ENCODE data around the gene XXYLT1. TPM values are rescaled to one million over a fixed set of nuclear protein-coding genes. Genes with fewer than 3 reads are reported as not detected.

Gene XXYLT1
- total RNA-seq, 1 donor from 2014 or later: 25.4 TPM

- Mint-ChIP-seq H3K4me3 (ENCODE audit: low read depth) (no peak overlapping the region), H3K27ac (no peak overlapping the region)
These were observed 131.1 kb downstream of the XXYLT1 start for GRCh38 chr3:195139876-195140240.

GRCh38 chr3:195139091-195139875, 131.7 kb downstream of the XXYLT1 start:
- no peak for DNase-seq (ENCODE audit: low spot score, unreplicated experiment)
- Mint-ChIP-seq H3K9me3 (ENCODE audit: low read depth) (peaks cover 9% of the 10 kb centered on the region), H3K27me3 (no peaks in the 10 kb centered on the region), H3K4me1 (ENCODE audit: low read depth) (peaks cover 2% of the 10 kb centered on the region), H3K36me3 (ENCODE audit: insufficient read depth) (peaks cover 8% of the 10 kb centered on the region), H3K4me3 (ENCODE audit: low read depth) (no peak overlapping the region), H3K27ac (no peak overlapping the region)
- TF ChIP-seq CTCF (IDR thresholded peaks at IDR 0.05; ENCODE audit: unreplicated experiment): no peak

More at GRCh38 chr3:195139876-195140240, 131.1 kb downstream of the XXYLT1 start:
- Mint-ChIP-seq H3K36me3 (ENCODE audit: insufficient read depth) (peaks cover 8% of the 10 kb centered on the region), H3K9me3 (ENCODE audit: low read depth) (peaks cover 9% of the 10 kb centered on the region), H3K27me3 (no peaks in the 10 kb centered on the region), H3K4me1 (ENCODE audit: low read depth) (peaks cover 2% of the 10 kb centered on the region)
- no peak for DNase-seq (ENCODE audit: low spot score, unreplicated experiment)
- TF ChIP-seq CTCF (IDR thresholded peaks at IDR 0.05; ENCODE audit: unreplicated experiment): no peak

DNA sequence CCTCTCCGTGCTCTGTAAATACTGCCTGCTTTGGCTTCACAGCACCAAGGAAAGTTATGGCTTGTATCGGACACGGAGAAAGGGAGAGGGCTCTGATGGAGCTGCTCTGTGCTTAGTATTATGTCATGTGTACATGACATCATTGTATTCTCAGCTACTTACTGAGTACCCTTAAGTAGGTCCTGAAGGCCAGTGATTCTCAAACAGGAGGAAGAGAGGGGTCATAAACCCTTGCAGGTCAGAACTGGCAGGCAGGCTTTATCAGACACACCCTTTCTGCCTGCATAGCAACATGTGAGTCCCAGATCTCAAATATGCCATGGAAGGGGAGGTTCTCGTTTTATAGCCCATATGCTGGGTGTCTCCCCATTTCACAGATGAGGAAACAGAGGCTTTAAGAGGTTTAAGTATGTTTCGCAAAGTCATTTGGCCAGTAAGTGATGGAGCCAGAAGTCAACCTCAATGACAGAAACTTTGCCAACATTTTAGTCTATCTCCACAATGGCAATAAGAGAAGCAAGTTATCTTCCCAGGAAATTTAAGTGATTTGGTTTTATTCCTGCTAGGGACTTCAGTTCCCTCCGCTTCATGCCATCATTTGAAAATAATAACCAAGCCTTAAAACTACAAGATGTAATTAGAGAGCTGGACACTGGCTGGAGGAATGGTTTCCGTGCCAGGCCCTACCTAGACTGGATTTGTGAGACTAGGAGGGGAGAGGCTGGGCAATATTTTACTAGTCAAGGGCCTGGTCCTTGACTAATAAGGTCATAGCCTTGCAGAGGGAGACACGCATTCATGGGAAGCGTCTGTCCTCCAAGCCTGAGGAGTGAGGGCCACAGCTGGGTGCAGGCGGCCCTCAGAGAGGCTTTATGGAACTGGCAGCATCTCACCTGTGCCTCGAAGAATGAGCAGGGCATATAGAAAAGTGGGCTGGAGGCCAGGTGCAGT, 133.0 kb downstream of the XXYLT1 start:
- no peak for TF ChIP-seq CTCF (IDR thresholded peaks at IDR 0.05; ENCODE audit: unreplicated experiment)
- Mint-ChIP-seq H3K9me3 (ENCODE audit: low read depth) (peaks cover 9% of the 10 kb centered on the region), H3K4me3 (ENCODE audit: low read depth) (no peak overlapping the region), H3K4me1 (ENCODE audit: low read depth) (peaks cover 2% of the 10 kb centered on the region), H3K27ac (peak overlapping the region; percentile 19), H3K27me3 (no peaks in the 10 kb centered on the region), H3K36me3 (ENCODE audit: insufficient read depth) (peaks cover 8% of the 10 kb centered on the region)
- no peak for DNase-seq (ENCODE audit: low spot score, unreplicated experiment)

- Mint-ChIP-seq H3K9me3 (ENCODE audit: low read depth) (peaks cover 3% of the 10 kb centered on the region), H3K4me3 (ENCODE audit: low read depth) (no peak overlapping the region), H3K27me3 (no peaks in the 10 kb centered on the region), H3K4me1 (ENCODE audit: low read depth) (peaks cover 4% of the 10 kb centered on the region), H3K36me3 (ENCODE audit: insufficient read depth) (peaks cover 3% of the 10 kb centered on the region), H3K27ac (no peak overlapping the region)
- no peak for TF ChIP-seq CTCF (IDR thresholded peaks at IDR 0.05; ENCODE audit: unreplicated experiment)
- DNase-seq (ENCODE audit: low spot score, unreplicated experiment): no peak
These were observed 135.0 kb downstream of the XXYLT1 start for GRCh38 chr3:195135917-195136316.

GRCh38 chr3:195134431-195134830, 136.5 kb downstream of the XXYLT1 start:
- Mint-ChIP-seq H3K4me3 (ENCODE audit: low read depth) (no peak overlapping the region), H3K9me3 (ENCODE audit: low read depth) (no peaks in the 10 kb centered on the region), H3K36me3 (ENCODE audit: insufficient read depth) (no peaks in the 10 kb centered on the region), H3K4me1 (ENCODE audit: low read depth) (peaks cover 4% of the 10 kb centered on the region), H3K27ac (no peak overlapping the region), H3K27me3 (no peaks in the 10 kb centered on the region)
- no peak for DNase-seq (ENCODE audit: low spot score, unreplicated experiment)
- TF ChIP-seq CTCF (IDR thresholded peaks at IDR 0.05; ENCODE audit: unreplicated experiment): no peak

Data from progenitor cell of endocrine pancreas (in vitro differentiated cells).